ENCODE data around the gene ARPC5L. TPM values are rescaled to one million over a fixed set of nuclear protein-coding genes. Genes with fewer than 3 reads are reported as not detected.

The ARPC5L gene
- total and polyA plus RNA-seq, 2 of the 13 experiments (the other 11 are each of a cell fraction or from before 2014, with no cell fraction given) = 29.9 to 33.8 TPM

GRCh38 chr9:124868511-124869465 is 6.9 kb downstream of the ARPC5L start (continued):
- TF ChIP-seq CREB1 (IDR thresholded peaks at IDR 0.05) = peak; percentile 47; the same call in 1 of the 2 replicates
- peak; percentile 42; the same call in 1 of the 2 replicates for TF ChIP-seq CREB1 (CRISPR knock-in tag; IDR thresholded peaks at IDR 0.05)
- TF ChIP-seq ZNF430 (CRISPR knock-in tag; IDR thresholded peaks at IDR 0.05) = peak; percentile 73; the same call in 1 of the 2 replicates
- TF ChIP-seq JARID2 (CRISPR knock-in tag; IDR thresholded peaks at IDR 0.05; ENCODE audit: insufficient replicate concordance) = no peak
- no peak for TF ChIP-seq ATM (IDR thresholded peaks at IDR 0.05; ENCODE audit: borderline replicate concordance)
- TF ChIP-seq SMARCE1 (IDR thresholded peaks at IDR 0.05; ENCODE audit: borderline replicate concordance) = no peak
- TF ChIP-seq MAFG (CRISPR knock-in tag; IDR thresholded peaks at IDR 0.05) = no peak
- TF ChIP-seq ZNF782 (CRISPR knock-in tag; IDR thresholded peaks at IDR 0.05; ENCODE audit: borderline replicate concordance) = no peak; the same call in 1 of the 2 replicates
- TF ChIP-seq ZKSCAN5 (CRISPR knock-in tag; IDR thresholded peaks at IDR 0.05) = no peak
- peak; percentile 70 for TF ChIP-seq TGIF2 (CRISPR knock-in tag; IDR thresholded peaks at IDR 0.05)
- TF ChIP-seq U2AF2 (IDR thresholded peaks at IDR 0.05; ENCODE audit: low read depth, low read length) = no peak
- TF ChIP-seq SOX13 (IDR thresholded peaks at IDR 0.05) = no peak
- no peak for TF ChIP-seq SOX13 (CRISPR knock-in tag; conservative IDR thresholded peaks at IDR 0.05 in 1 of 2, IDR thresholded peaks at IDR 0.05 in 1 of 2)
- peak; percentile 52; the same call in 1 of the 2 replicates for TF ChIP-seq DNMT3B (CRISPR knock-in tag; conservative IDR thresholded peaks at IDR 0.05)
- no peak for TF ChIP-seq ZBTB1 (CRISPR knock-in tag; IDR thresholded peaks at IDR 0.05; ENCODE audit: borderline replicate concordance)
- TF ChIP-seq ONECUT2 (CRISPR knock-in tag; IDR thresholded peaks at IDR 0.05) = no peak
- no peak for TF ChIP-seq ZNF672 (CRISPR knock-in tag; IDR thresholded peaks at IDR 0.05)
- no peak for TF ChIP-seq HHEX (CRISPR knock-in tag; IDR thresholded peaks at IDR 0.05)
- TF ChIP-seq ZNF552 (CRISPR knock-in tag; IDR thresholded peaks at IDR 0.05; ENCODE audit: borderline replicate concordance) = no peak
- no peak for TF ChIP-seq TBX3 (IDR thresholded peaks at IDR 0.05; ENCODE audit: borderline replicate concordance)
- peak; percentile 55 for TF ChIP-seq ARNTL (CRISPR knock-in tag; IDR thresholded peaks at IDR 0.05)
- no peak for TF ChIP-seq ZNF292 (CRISPR knock-in tag; IDR thresholded peaks at IDR 0.05; ENCODE audit: borderline replicate concordance, low read depth)
- 0 out of 2 replicates have a peak, but pooled peaks have one; percentile 20 for TF ChIP-seq HMGXB3 (CRISPR knock-in tag; IDR thresholded peaks at IDR 0.05; ENCODE audit: borderline replicate concordance)
- TF ChIP-seq FOXK1 (CRISPR knock-in tag; IDR thresholded peaks at IDR 0.05; ENCODE audit: borderline replicate concordance, low read depth) = no peak; the same call in 1 of the 2 replicates
- TF ChIP-seq CCDC6 (CRISPR knock-in tag; IDR thresholded peaks at IDR 0.05) = no peak
- TF ChIP-seq ZNF772 (CRISPR knock-in tag; IDR thresholded peaks at IDR 0.05) = no peak
- TF ChIP-seq ZNF569 (CRISPR knock-in tag; IDR thresholded peaks at IDR 0.05; ENCODE audit: borderline replicate concordance) = no peak
